ENCODE results near the gene SLC22A5.
"Not testable (repeated sequence)": the region's sequence is repeated elsewhere in the genome, so short reads cannot be mapped to it uniquely, and the experiment has no call there.

SLC22A5 gene

DNA sequence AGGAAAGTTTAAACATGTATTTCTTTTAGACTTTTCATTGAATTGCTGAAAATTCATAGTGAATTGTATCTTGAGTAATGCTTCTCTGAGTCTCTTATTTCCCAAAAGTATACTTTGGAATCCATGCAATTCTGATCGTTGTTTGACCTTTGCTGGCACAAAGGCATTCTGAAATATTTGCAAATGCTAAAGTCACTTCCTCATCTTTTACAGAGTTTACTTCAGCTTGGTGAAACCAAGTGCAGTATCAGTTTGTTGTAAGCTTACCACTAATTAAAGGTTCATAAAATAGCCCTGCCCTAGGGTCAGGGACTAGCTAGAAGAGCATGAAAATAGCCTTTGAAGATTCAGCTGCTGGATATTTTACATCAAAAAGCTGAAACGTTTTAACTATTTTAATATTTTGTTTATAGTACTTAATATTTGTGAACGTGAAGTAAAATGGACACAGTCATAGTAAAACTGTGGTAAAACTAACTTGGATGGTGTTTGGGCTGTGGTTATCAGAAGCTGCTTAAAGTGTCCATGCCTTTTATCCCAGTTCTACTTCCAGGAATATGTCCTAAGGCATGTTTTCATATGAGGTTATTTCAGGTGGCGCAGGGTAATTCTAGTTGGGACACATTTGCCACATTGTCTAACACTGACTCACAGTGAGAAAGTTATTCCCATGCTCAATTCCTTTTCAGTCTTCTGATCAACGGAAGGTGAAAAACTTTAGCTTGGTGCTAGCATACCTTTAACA lies 45.3 kb downstream of the SLC22A5 start:
- DNase-seq (ENCODE audit: low spot score) = no peak

DNA sequence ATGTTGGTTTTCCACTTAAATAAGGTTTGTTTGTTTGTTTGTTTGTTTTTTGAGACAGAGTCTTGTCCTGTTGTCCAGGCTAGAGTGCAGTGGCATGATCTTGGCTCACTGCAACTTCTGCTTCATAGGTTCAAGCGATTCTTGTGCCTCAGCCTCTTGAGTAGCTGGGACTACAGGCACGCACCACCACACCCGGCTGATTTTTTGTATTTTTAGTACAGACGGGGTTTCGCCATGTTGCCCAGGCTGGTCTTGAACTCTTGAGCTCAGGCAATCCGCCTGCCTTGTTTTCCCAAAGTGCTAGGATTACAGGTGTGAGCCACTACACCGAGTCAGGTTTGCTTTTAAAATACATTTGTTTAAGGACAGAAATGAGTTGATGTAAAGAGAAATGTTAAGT lies 46.0 kb downstream of the SLC22A5 start:
- not testable (repeated sequence) for DNase-seq (ENCODE audit: low spot score)

DNA sequence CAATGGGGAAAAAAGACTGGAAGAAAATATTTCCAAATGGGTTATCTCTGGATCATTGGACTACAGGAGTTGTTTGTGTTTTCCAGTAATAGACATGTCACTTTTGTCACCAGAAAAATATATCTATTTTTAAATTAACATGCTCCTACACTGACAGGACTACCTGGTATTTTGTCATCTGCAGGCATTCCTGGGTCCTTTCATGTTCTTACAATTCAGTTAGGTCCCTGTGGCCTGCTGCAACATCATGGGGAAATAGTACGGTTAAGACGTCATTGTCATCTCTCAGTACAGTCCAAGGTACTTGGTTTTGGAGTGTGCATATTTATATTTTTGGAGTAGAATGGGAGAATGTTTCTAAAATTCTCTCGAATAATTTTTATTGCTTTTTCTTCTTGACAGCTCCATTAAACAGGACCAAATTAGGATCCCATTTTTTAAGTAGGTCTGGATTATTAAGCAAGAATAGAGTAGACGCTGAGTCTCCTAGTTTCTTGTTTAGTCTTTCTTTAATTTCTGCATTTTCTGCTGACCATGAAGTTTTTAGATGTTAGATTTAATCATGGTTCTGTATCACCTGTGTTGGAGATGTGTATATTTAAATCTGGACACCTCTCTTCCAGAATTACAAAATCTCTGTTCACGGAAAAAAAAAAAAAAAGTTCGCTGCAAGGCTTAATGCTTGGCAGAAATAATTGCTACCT lies 46.9 kb downstream of the SLC22A5 start:
- DNase-seq (ENCODE audit: low spot score) = no peak

DNA sequence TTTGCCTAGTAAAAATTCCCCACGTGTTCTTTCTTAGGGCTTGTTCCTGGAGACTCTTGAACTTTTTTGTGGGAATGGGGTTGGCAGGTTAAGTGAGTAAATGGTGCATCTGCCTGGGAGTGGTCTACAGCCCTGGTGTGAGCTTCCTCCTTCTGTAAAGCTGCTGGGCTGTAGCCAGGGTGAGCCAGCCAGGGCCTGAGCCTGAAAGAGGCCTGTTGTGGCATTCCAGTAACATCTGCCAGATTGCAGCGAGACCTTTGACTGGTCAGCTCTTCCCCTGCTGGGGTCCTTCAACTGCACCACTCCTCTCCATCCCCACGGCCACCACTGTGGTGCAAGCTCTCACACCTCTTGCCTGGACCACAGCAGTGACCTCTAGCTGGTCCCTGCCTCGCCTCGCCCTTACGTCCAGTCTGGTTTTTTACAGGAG lies 47.5 kb downstream of the SLC22A5 start:
- no peak for DNase-seq (ENCODE audit: low spot score)

DNA sequence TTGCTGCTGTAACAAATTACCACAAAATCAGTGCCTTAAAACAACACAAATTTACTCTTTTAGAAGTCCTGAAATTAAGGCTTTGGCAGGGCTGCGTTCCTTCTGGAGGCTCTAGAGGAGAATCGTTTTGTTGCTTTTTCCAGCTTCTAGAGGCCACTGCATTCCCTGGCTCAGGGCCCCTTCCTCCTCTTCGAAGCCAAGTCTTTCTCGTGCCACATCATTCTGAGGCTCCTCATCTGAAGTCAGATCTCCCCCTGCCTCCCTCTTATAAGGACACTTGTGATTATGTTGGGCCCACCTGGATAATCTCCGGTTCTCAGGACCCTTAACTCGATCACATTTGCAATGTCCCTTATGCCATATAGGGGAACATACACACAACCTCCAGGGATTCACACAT lies 48.0 kb downstream of the SLC22A5 start:
- no peak for DNase-seq (ENCODE audit: low spot score)

DNA sequence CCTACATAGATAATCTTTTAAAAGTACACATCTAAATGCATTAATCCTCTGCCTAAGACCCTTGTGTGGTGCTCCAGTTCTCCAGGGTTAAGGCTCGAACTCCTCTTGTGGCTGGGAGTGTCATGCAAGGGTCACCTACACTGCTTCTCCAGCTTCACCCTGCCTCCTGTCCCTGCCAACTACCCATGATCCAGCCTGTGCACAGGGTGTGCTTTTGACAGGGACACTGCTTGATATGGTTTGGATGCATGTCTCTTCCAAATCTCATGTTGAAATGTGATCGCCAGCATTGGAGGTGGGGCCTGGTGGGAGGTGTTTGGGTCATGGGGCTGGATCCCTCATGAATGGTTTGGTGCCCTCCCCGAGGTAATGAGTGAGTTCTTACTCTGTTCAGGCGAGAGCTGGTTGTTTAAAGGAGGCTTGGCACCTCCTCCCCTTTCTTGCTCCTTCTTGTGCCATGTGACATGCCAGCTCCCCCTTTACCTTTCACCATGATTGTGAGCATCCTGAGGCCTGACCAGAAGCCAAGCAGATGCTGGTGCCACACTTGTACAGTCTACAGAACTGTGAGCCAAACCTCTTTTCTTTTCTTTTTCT lies 48.5 kb downstream of the SLC22A5 start:
- no peak for DNase-seq (ENCODE audit: low spot score)

GRCh38 chr5:132418881-132419280 lies 49.4 kb downstream of the SLC22A5 start:
- DNase-seq (ENCODE audit: low spot score) = no peak

- peak; percentile 80 for DNase-seq (ENCODE audit: low spot score)
Measured at GRCh38 chr5:132419502-132420468, 50.3 kb downstream of the SLC22A5 start.

GRCh38 chr5:132420706-132421272 lies 51.3 kb downstream of the SLC22A5 start:
- no peak for DNase-seq (ENCODE audit: low spot score)

DNA sequence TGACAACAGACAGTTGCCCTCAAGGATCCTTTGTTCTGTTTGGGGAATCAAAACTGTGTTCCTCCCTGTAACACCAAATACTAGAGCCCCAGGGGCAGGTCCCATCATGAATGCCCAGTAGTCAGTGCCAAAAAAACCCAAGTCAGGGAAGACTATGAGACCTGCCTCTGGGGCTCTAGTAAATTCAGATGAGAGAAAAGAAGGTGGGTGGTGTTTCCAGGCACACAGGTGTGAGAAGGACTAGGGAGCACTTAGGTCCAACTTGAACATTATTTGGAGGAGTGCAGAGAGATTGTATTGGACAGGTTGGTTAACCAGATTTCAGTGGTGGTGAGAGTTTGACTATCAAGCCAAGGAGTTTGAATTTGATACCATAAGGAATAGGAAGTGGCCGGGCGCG lies 52.0 kb downstream of the SLC22A5 start:
- no peak for DNase-seq (ENCODE audit: low spot score)

- peak; percentile 25 for DNase-seq (ENCODE audit: low spot score)
Measured at GRCh38 chr5:132422720-132423437, 53.4 kb downstream of the SLC22A5 start.

DNA sequence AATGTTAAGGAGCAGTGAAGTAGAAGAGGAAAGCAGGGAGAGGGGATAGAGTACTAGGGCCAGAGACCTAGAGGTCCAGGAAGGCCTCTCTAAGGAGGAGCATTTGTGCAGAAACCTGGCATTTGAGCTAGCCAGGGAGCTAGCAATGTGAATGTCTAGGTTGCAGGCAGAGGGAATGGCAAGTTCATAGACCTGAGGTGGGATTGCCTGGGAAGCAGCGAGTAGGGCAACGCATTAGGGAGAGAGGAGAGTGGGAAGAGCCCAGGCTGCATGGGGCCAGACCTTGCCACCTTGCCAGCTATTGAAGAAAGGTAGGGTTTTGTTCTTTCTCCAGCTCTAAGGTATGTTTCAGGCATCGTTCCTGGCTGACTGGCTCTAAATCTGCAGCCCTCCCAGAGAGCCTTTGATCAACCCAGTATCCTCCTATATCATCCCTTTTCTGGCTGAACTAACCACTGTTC lies 54.0 kb downstream of the SLC22A5 start:
- DNase-seq (ENCODE audit: low spot score) = no peak

GRCh38 chr5:132424167-132424880 lies 54.8 kb downstream of the SLC22A5 start:
- DNase-seq (ENCODE audit: low spot score) = no peak

- DNase-seq (ENCODE audit: low spot score) = peak; percentile 65
Measured at GRCh38 chr5:132425009-132425937, 55.8 kb downstream of the SLC22A5 start.

GRCh38 chr5:132425975-132426524 lies 56.5 kb downstream of the SLC22A5 start:
- DNase-seq (ENCODE audit: low spot score) = no peak

GRCh38 chr5:132426525-132427138 lies 57.1 kb downstream of the SLC22A5 start:
- DNase-seq (ENCODE audit: low spot score) = peak; percentile 86

DNA sequence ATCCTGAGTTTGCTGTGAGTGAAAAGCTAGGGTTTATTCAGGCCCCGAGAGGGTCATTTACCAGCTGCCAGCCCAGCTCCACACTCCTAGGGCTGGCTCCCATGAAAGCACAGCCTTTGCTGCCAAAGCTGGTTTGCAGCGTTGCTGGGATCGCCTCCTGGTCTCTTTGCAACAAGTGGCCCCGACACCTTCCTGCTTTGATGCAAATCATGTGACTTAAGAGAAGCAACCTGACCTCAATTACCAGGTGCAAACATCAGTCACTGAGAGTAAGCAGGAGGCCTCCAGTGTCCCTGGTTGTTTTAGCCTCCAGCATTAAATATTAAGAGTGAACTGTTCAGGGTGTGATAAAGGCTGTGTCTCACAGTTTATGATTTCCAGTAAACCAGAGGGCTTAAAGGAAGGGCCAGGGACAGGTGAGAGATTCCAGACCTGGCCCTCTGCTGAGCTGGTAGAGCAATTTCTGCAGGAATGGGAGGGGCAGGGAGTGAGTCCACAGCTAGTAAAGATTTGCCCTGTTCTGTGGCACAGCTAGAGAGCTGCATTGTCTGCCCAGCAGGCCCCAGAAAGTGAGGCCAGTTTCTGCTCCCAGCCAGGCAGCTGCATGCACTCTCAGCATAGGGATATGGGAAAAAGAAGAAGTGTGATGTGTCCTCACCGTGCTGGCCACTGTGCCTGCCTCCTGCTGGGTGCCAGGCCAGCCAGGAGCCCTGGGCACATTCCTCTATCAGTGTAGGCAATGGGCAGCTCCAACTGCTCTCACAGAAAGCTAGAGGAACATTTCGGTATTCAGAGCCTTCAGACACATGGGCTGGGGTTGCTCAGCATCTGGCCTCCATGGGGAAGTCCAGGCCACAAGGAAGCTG lies 58.0 kb downstream of the SLC22A5 start:
- no peak for DNase-seq (ENCODE audit: low spot score)
